NCI-H1694 (cell line): Measurements from ENCODE around the gene SAMD13.
A peak's percentile ranks its signal among the peaks of the same experiment; 100 is the strongest.

Source experiments
- DNase-seq: peaks from one replicate; lab custom pipeline; 2025; lab: John Stamatoyannopoulos, UW

Gene SAMD13

GRCh38 chr1:84301004-84301784 is at the start of gene SAMD13:
Gene SAMD13, plus strand, starts transcription at chr1:84301708. Its CDS starts 1,527 bp downstream, at chr1:84303235.
- peak; percentile 92 for DNase-seq

GRCh38 chr1:84253036-84253435 is 48.5 kb upstream of the SAMD13 start:
- DNase-seq = no peak

- DNase-seq = no peak
Measured at GRCh38 chr1:84253891-84254290, 47.6 kb upstream of the SAMD13 start.

GRCh38 chr1:84254703-84255238 is 46.7 kb upstream of the SAMD13 start:
- DNase-seq = no peak

GRCh38 chr1:84255582-84255981 is 45.9 kb upstream of the SAMD13 start:
- no peak for DNase-seq

GRCh38 chr1:84257617-84258016 is 43.9 kb upstream of the SAMD13 start:
- no peak for DNase-seq

- DNase-seq = no peak
Measured at GRCh38 chr1:84259376-84259775, 42.1 kb upstream of the SAMD13 start.

GRCh38 chr1:84259989-84260388 is 41.5 kb upstream of the SAMD13 start:
- no peak for DNase-seq

GRCh38 chr1:84260852-84261518 is 40.5 kb upstream of the SAMD13 start:
- no peak for DNase-seq

- no peak for DNase-seq
Measured at GRCh38 chr1:84264961-84265360, 36.5 kb upstream of the SAMD13 start.

- DNase-seq = no peak
Measured at GRCh38 chr1:84265867-84266266, 35.6 kb upstream of the SAMD13 start.

GRCh38 chr1:84266748-84267147 is 34.8 kb upstream of the SAMD13 start:
- DNase-seq = no peak

- DNase-seq = no peak
Measured at GRCh38 chr1:84267476-84267875, 34.0 kb upstream of the SAMD13 start.

- DNase-seq = no peak
Measured at GRCh38 chr1:84268346-84268745, 33.2 kb upstream of the SAMD13 start.

- DNase-seq = no peak
Measured at GRCh38 chr1:84269306-84269705, 32.2 kb upstream of the SAMD13 start.

GRCh38 chr1:84271441-84272151 is 29.9 kb upstream of the SAMD13 start:
- DNase-seq = no peak

- no peak for DNase-seq
Measured at GRCh38 chr1:84272401-84272800, 29.1 kb upstream of the SAMD13 start.

- no peak for DNase-seq
Measured at GRCh38 chr1:84277343-84278059, 24.0 kb upstream of the SAMD13 start.

- DNase-seq = no peak
Measured at GRCh38 chr1:84278905-84279304, 22.6 kb upstream of the SAMD13 start.

- no peak for DNase-seq
Measured at GRCh38 chr1:84280912-84281311, 20.6 kb upstream of the SAMD13 start.

- no peak for DNase-seq
Measured at GRCh38 chr1:84282780-84283333, 18.7 kb upstream of the SAMD13 start.

GRCh38 chr1:84283381-84283780 is 18.1 kb upstream of the SAMD13 start:
- no peak for DNase-seq
